HepG2 (cell line): ENCODE data around the gene MEIG1. TPM values are rescaled to one million over a fixed set of nuclear protein-coding genes. Genes with fewer than 3 reads are reported as not detected.

Source experiments
- LCORL ChIP-seq, 2 experiments: fragments of 450-650 bp in 1 of 2; sonication (generic) in 1 of 2; formaldehyde crosslinking in 1 of 2; IDR thresholded peaks; 2 replicates each; pipeline versions ENCODE4 v1.5.0 to v1.6.1; 2017 to 2020; ENCODE audit warnings: antibody characterized with exemption in 1 of 2, missing genetic modification reagents in 1 of 2
- MED8 ChIP-seq: sonication (generic); formaldehyde crosslinking; IDR thresholded peaks from 2 replicates; pipeline ENCODE4 v1.8.1; 2023; ENCODE audit warnings: mild to moderate bottlenecking, missing genetic modification reagents; ENCODE audit not compliant: insufficient replicate concordance
- RNF219 ChIP-seq: sonication (generic); formaldehyde crosslinking; IDR thresholded peaks from 2 replicates; pipeline ENCODE4 v1.5.0; 2020; ENCODE audit warnings: mild to moderate bottlenecking, missing genetic modification reagents
- SIX1 ChIP-seq: sonication (generic); formaldehyde crosslinking; IDR thresholded peaks from 2 replicates; pipeline ENCODE4 v1.4.0; 2020; ENCODE audit warnings: missing genetic modification reagents, borderline replicate concordance
- U2AF1 ChIP-seq: fragments of 200-400 bp; formaldehyde crosslinking; optimal IDR thresholded peaks from 2 replicates; pipeline ENCODE3; 2017; ENCODE audit warnings: mild to moderate bottlenecking, low read depth, low read length
- ZHX2 ChIP-seq, 2 experiments: sonication (generic) in 1 of 2; formaldehyde crosslinking in 1 of 2; IDR thresholded peaks; 2 replicates each; pipeline versions ENCODE4 v1.6.1 to v1.9.0; 2014 to 2022; ENCODE audit warnings: antibody characterized with exemption in 1 of 2, borderline replicate concordance in 1 of 2, inconsistent platforms in 1 of 2, low read depth in 1 of 2, missing genetic modification reagents in 1 of 2
- ZNF136 ChIP-seq: sonication (generic); formaldehyde crosslinking; IDR thresholded peaks from 2 replicates; pipeline ENCODE4 v1.8.1; 2022; ENCODE audit warnings: low read depth, mild to moderate bottlenecking, moderate library complexity, missing genetic modification reagents
- ZNF672 ChIP-seq: sonication (generic); formaldehyde crosslinking; IDR thresholded peaks from 2 replicates; pipeline ENCODE4 v1.8.1; 2022; ENCODE audit warnings: missing genetic modification reagents
- ZNF709 ChIP-seq: sonication (generic); formaldehyde crosslinking; IDR thresholded peaks from 2 replicates; pipeline ENCODE4 v1.5.0; 2020; ENCODE audit warnings: mild to moderate bottlenecking, missing genetic modification reagents
- polyA plus RNA-seq, 8 experiments: library from polyadenylated mRNA; depleted of rRNA in 3 of 8; stranded (reverse) in 7 of 8; unstranded in 1 of 8; fragments of >200 nt; fragmentation: Illumina TruSeq in 4 of 8; extraction: Trizol in 4 of 8; gene quantifications; 2 replicates each; pipeline versions ENCODE4 v1.2.1 to v1.2.3, GENCODE V29; 2011 to 2016; ENCODE audit warnings: low read depth in 4 of 8, missing spikeins in 1 of 8, mixed read lengths in 1 of 8; ENCODE audit not compliant: insufficient read depth in 1 of 8
- total RNA-seq, 5 experiments: library from RNA; depleted of rRNA; stranded (reverse); fragments of >200 nt; fragmentation: Illumina TruSeq; extraction: Trizol; gene quantifications; 2 replicates each; pipeline ENCODE4 v1.2.3, GENCODE V29; 2016; ENCODE audit warnings: low read depth in 1 of 5
- TF ChIP-seq, protein P1 (sequence below): sonication (generic); formaldehyde crosslinking; IDR thresholded peaks from 2 replicates; pipeline ENCODE4 v1.4.0; 2020; ENCODE audit warnings: mild to moderate bottlenecking, missing genetic modification reagents

The MEIG1 gene
- total and polyA plus RNA-seq, 2 of the 13 experiments (the other 11 are each of a cell fraction or from before 2014, with no cell fraction given), result not detected

- TF ChIP-seq RNF219 (no peak), LCORL (IDR thresholded peaks at IDR 0.05) (no peak), LCORL (CRISPR knock-in tag; IDR thresholded peaks at IDR 0.05) (peak; percentile 78), ZNF672 (CRISPR knock-in tag) (peak; percentile 84; the same call in 1 of the 2 replicates), SIX1 (peak; percentile 79; the same call in 1 of the 2 replicates), ZNF709 (CRISPR knock-in tag) (peak; percentile 95; the same call in 1 of the 2 replicates), U2AF1 (peak; percentile 81), ZHX2 (IDR thresholded peaks at IDR 0.05; ENCODE audit: low read depth) (0 out of 2 replicates have a peak, but pooled peaks have one; percentile 35), ZHX2 (CRISPR knock-in tag; IDR thresholded peaks at IDR 0.05; ENCODE audit: borderline replicate concordance) (peak; percentile 38), ZNF136 (0 out of 2 replicates have a peak, but pooled peaks have one; percentile 88), MED8 (peak; percentile 37)
- TF ChIP-seq, protein P1, sequence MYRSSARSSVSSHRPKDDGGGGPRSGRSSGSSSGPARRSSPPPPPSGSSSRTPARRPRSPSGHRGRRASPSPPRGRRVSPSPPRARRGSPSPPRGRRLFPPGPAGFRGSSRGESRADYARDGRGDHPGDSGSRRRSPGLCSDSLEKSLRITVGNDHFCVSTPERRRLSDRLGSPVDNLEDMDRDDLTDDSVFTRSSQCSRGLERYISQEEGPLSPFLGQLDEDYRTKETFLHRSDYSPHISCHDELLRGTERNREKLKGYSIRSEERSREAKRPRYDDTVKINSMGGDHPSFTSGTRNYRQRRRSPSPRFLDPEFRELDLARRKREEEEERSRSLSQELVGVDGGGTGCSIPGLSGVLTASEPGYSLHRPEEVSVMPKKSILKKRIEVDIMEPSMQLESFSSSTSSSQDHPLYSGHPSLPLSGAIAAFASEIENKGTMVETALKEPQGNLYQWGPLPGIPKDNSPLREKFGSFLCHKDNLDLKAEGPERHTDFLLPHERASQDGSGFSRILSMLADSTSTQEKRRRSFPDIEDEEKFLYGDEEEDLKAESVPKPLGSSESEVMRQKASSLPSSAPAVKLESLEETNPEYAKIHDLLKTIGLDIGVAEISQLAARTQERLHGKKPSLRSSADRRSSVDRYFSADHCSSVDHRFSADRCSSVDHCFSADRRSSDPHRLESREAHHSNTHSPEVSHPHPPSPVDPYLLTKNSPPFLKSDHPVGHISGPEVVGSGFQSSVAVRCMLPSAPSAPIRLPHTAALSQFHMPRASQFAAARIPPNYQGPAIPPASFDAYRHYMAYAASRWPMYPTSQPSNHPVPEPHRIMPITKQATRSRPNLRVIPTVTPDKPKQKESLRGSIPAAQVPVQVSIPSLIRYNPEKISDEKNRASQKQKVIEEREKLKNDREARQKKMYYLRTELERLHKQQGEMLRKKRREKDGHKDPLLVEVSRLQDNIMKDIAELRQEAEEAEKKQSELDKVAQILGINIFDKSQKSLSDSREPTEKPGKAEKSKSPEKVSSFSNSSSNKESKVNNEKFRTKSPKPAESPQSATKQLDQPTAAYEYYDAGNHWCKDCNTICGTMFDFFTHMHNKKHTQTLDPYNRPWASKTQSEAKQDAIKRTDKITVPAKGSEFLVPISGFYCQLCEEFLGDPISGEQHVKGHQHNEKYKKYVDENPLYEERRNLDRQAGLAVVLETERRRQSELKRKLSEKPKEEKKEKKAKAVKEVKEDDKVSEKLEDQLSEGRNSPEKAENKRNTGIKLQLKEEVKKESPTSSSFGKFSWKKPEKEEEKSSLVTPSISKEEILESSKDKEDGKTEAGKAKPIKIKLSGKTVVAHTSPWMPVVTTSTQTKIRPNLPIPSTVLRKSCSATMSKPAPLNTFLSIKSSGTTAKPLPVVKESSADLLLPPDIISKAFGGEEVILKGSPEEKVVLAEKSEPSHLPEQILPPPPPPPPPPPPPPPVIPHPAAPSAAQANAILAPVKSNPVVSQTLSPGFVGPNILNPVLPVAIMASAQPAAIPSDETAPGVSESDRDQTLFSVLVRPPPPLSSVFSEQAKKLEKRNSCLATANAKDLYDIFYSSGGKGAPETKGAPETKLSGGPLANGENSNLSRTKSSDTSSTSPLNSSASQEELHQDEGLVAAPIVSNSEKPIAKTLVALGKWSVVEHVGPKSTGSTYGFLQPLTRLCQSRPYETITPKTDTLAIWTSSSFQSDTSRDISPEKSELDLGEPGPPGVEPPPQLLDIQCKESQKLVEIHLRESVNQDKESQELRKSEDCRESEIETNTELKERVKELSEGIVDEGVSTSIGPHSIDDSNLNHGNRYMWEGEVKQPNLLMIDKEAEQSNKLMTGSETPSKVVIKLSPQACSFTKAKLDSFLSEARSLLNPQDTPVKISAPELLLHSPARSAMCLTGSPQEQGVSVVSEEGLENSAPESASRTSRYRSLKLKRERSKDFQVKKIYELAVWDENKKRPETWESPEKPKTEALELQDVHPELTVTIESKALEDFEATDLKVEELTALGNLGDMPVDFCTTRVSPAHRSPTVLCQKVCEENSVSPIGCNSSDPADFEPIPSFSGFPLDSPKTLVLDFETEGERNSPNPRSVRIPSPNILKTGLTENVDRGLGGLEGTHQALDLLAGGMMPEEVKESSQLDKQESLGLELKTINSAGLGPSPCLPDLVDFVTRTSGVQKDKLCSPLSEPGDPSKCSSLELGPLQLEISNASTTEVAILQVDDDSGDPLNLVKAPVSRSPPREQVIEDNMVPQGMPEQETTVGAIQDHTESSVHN (CRISPR knock-in tag), result peak; percentile 94; the same call in 1 of the 2 replicates
These were observed 5.0 kb upstream of the MEIG1 start, which contains the start of gene DCLRE1C (continued) for GRCh38 chr10:14954001-14954770.
